Endothelial cell of umbilical vein (primary cell): Measurements from ENCODE around the gene PDCD2.

Experiments
- EZH2 ChIP-seq: IDR thresholded peaks from 2 replicates; pipeline ENCODE4 v1.6.1; 2012; ENCODE audit warnings: borderline replicate concordance, low read depth, mild to moderate bottlenecking, moderate library complexity, low read length, inconsistent platforms; ENCODE audit not compliant: severe bottlenecking
- FOS ChIP-seq: IDR thresholded peaks from 2 replicates; pipeline ENCODE4 v1.6.1; 2011; ENCODE audit warnings: mild to moderate bottlenecking, low read length, moderate library complexity, borderline replicate concordance; ENCODE audit not compliant: insufficient read depth
- JUN ChIP-seq: IDR thresholded peaks from 2 replicates; pipeline ENCODE4 v1.6.1; 2011; ENCODE audit warnings: borderline replicate concordance, low read depth; ENCODE audit not compliant: insufficient read length, insufficient read depth
- MYC ChIP-seq: IDR thresholded peaks from one replicate; pipeline ENCODE4 v1.6.1; 2011; ENCODE audit warnings: mild to moderate bottlenecking, low read depth, low read length
- POLR2A ChIP-seq: IDR thresholded peaks from 2 replicates; pipeline ENCODE4 v1.6.1; 2012; ENCODE audit warnings: low read depth, mild to moderate bottlenecking, control low read depth, low read length
- POLR2AphosphoS5 ChIP-seq: IDR thresholded peaks from 2 replicates; pipeline ENCODE4 v1.6.1; 2012; ENCODE audit warnings: low read depth, mild to moderate bottlenecking, control low read depth, low read length, moderate library complexity; ENCODE audit not compliant: insufficient read depth
- TF ChIP-seq, protein P1 (sequence below), 2 donors: IDR thresholded peaks; 1 replicate in 1 of 2; 2 replicates in 1 of 2; pipeline ENCODE4 v1.5.1; 2011; ENCODE audit warnings: low read length in 2 of 2, mild to moderate bottlenecking in 2 of 2, moderate library complexity in 2 of 2, control low read depth in 1 of 2, inconsistent platforms in 1 of 2, low read depth in 1 of 2; ENCODE audit not compliant: insufficient read depth in 1 of 2; ENCODE audit errors: extremely low read depth in 1 of 2
- TF ChIP-seq, protein P2 (sequence below): IDR thresholded peaks from 2 replicates; pipeline ENCODE4 v1.6.1; 2011; ENCODE audit not compliant: insufficient read depth, insufficient read length

DNA sequence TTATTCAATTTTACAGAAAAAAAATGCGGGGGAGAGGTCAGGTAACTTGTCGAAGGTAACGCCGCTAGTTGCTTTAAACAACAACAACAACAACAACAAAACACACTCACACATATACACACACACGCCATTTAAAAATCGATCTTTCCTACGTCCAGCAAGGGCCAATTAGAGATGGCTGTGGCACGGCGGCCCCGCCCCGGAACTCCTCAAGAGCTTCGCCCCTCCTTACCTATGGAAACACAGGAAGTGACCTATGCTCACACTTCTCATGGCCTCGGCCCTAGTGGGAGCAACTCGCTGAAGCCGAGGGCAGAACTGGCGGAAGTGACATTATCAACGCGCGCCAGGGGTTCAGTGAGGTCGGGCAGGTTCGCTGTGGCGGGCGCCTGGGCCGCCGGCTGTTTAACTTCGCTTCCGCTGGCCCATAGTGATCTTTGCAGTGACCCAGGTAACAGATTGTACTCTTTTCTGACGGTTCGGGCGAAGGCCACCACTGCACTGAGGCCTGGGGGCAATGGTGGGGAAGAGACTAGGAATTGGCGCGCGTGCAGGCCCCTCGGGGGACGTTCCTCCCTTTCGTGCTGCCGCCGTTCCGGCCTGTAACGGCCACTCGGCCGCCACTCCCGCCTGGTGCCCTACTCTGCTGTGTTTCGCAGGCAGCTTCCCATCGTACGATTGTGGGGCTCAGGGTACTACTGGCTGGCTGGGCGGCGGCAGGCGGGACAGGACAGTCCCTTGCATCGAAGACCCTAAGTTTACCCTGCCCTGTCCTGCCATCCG is 30.2 kb downstream of the PDCD2 start, which contains the start of gene TBP:
- TF ChIP-seq, protein P1, sequence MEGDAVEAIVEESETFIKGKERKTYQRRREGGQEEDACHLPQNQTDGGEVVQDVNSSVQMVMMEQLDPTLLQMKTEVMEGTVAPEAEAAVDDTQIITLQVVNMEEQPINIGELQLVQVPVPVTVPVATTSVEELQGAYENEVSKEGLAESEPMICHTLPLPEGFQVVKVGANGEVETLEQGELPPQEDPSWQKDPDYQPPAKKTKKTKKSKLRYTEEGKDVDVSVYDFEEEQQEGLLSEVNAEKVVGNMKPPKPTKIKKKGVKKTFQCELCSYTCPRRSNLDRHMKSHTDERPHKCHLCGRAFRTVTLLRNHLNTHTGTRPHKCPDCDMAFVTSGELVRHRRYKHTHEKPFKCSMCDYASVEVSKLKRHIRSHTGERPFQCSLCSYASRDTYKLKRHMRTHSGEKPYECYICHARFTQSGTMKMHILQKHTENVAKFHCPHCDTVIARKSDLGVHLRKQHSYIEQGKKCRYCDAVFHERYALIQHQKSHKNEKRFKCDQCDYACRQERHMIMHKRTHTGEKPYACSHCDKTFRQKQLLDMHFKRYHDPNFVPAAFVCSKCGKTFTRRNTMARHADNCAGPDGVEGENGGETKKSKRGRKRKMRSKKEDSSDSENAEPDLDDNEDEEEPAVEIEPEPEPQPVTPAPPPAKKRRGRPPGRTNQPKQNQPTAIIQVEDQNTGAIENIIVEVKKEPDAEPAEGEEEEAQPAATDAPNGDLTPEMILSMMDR (IDR thresholded peaks at IDR 0.05; ENCODE audit: extremely low read depth in 1 of 2, insufficient read depth in 1 of 2, low read depth in 1 of 2, low read length in 2 of 2) = no peak
- TF ChIP-seq POLR2A (peak; percentile 86), MYC (no peak), FOS (no peak), EZH2 (no peak), POLR2AphosphoS5 (peak; percentile 63), JUN (no peak)
- TF ChIP-seq, protein P2, sequence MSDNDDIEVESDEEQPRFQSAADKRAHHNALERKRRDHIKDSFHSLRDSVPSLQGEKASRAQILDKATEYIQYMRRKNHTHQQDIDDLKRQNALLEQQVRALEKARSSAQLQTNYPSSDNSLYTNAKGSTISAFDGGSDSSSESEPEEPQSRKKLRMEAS = no peak
